K562 (cell line): Measurements from ENCODE around the gene TFCP2. TPM values are rescaled to one million over a fixed set of nuclear protein-coding genes. Genes with fewer than 3 reads are reported as not detected.

ENCODE experiments used
- ATAC-seq: fragments of 200-7000 bp; cut with Tn5 transposase; 3 replicates; pipeline ENCODE4 v1.9.1; 2020; ENCODE audit warnings: moderate library complexity
- BruUV-seq: library from RNA; stranded (reverse); fragments of 400-500 nt; replicated peaks from 2 replicates; lab custom pipeline; 2021; lab: Mats Ljungman, UMichigan
- CTCF ChIA-PET: fragments of 300-600 bp; formaldehyde crosslinking; extraction: SDS; loops from one replicate; lab custom pipeline; 2021; ENCODE audit warnings: low intra/inter-chr PET ratio; lab: Yijun Ruan, JAX
- POLR2A ChIA-PET: fragments of 300-600, 350-650 bp; sonication (Branson Sonifier 250); formaldehyde crosslinking; extraction: SDS; loops from one replicate; lab custom pipeline; 2021; ENCODE audit warnings: antibody characterized with exemption, inconsistent platforms; lab: Yijun Ruan, JAX
- DNase-seq, 4 experiments: peaks; one replicate each; pipeline versions ENCODE4 v3.0.0 to v3.0.0-alpha.2; 2011 to 2018; ENCODE audit warnings: low spot score in 3 of 4, mixed read lengths in 3 of 4; ENCODE audit errors: extremely low read depth in 1 of 4
- FAIRE-seq: peaks from 2 replicates; lab custom pipeline; 2011; peaks lifted over from hg19 to GRCh38; lab: Jason Lieb, UNC
- H2AFZ ChIP-seq: 2 replicates; pipeline ENCODE4 v1.6.0; 2011; ENCODE audit warnings: low read depth, low read length, control low read depth, inconsistent platforms
- H3K27ac ChIP-seq: fragments of 200-600 bp; 3 replicates; pipeline ENCODE4 v1.8.0; 2011; ENCODE audit warnings: low read depth, mild to moderate bottlenecking, control low read depth, inconsistent platforms, low read length, moderate library complexity, mixed read lengths; ENCODE audit errors: extremely low read depth
- H3K27me3 ChIP-seq, 2 experiments: fragments of 300-600 bp in 1 of 2; 2 replicates in 1 of 2; 3 replicates in 1 of 2; pipeline versions ENCODE4 v1.6.0 to v1.8.0; 2011; ENCODE audit warnings: inconsistent platforms in 2 of 2, low read length in 2 of 2, mild to moderate bottlenecking in 1 of 2, mixed read lengths in 1 of 2, moderate library complexity in 1 of 2; ENCODE audit not compliant: control insufficient read depth in 2 of 2, insufficient read depth in 2 of 2
- H3K36me3 ChIP-seq: fragments of 300-600 bp; 3 replicates; pipeline ENCODE4 v1.8.0; 2011; ENCODE audit warnings: mild to moderate bottlenecking, low read length, inconsistent platforms; ENCODE audit not compliant: control insufficient read depth, insufficient read depth
- H3K4me1 ChIP-seq, 2 experiments: fragments of 200-600 bp in 1 of 2; replicated peaks in 1 of 2; 2 replicates in 1 of 2; 3 replicates in 1 of 2; pipeline versions ENCODE4 v1.5.1 to v1.8.0; 2011; ENCODE audit warnings: inconsistent platforms in 2 of 2, low read length in 2 of 2, mild to moderate bottlenecking in 1 of 2, mixed read lengths in 1 of 2, moderate library complexity in 1 of 2; ENCODE audit not compliant: control insufficient read depth in 2 of 2, insufficient read depth in 2 of 2
- H3K4me2 ChIP-seq: 2 replicates; pipeline ENCODE4 v1.6.1; 2011; ENCODE audit warnings: low read length, control low read depth, inconsistent platforms, mixed read lengths; ENCODE audit not compliant: insufficient read depth
- H3K4me3 ChIP-seq: fragments of 200-600 bp; sonication (generic), shearing (Covaris generic); 2 replicates; pipeline ENCODE4 v1.5.1; 2016; ENCODE audit warnings: control low read depth, inconsistent platforms
- H3K79me2 ChIP-seq: fragments of 200-600 bp; 3 replicates; pipeline ENCODE4 v1.8.0; 2011; ENCODE audit warnings: low read length, inconsistent platforms; ENCODE audit not compliant: control insufficient read depth, insufficient read depth
- H3K9ac ChIP-seq, 2 experiments: 2 replicates each; pipeline versions ENCODE4 v1.6.0 to v1.6.1; 2011; ENCODE audit warnings: low read depth in 2 of 2, low read length in 2 of 2, control low read depth in 1 of 2, inconsistent platforms in 1 of 2, mild to moderate bottlenecking in 1 of 2, mixed read lengths in 1 of 2; ENCODE audit not compliant: insufficient read depth in 1 of 2
- H3K9me1 ChIP-seq: one replicate; pipeline ENCODE4 v1.6.0; 2011; ENCODE audit warnings: inconsistent platforms, mild to moderate bottlenecking, low read length, moderate library complexity; ENCODE audit not compliant: control insufficient read depth, insufficient read depth
- H3K9me3 ChIP-seq: replicated peaks from 2 replicates; pipeline ENCODE4 v1.5.1; 2011; ENCODE audit warnings: low read depth, low read length, inconsistent platforms; ENCODE audit not compliant: control insufficient read depth, insufficient read depth
- H4K20me1 ChIP-seq: replicated peaks from 2 replicates; pipeline ENCODE4 v1.6.1; 2011; ENCODE audit warnings: low read length, inconsistent platforms, mixed read lengths; ENCODE audit not compliant: control insufficient read depth, insufficient read depth
- E2F3 ChIP-seq: fragments of 250-450 bp; sonication (Bioruptor Pico); IDR thresholded peaks from 2 replicates; pipeline ENCODE4 v1.4.0; 2020; ENCODE audit warnings: mild to moderate bottlenecking
- RFX1 ChIP-seq: fragments of 450-650 bp; IDR thresholded peaks from 2 replicates; pipeline ENCODE4 v1.6.1; 2016; ENCODE audit warnings: mild to moderate bottlenecking, moderate library complexity
- WGBS: fragments of 100-300 bp; shearing (Covaris generic); methylation state at CpG from one replicate; pipeline ENCODE4 v1.1.6; 2016; ENCODE audit warnings: low coverage, mixed read lengths; ENCODE audit not compliant: insufficient coverage; ENCODE audit errors: missing lambda C conversion rate; 5-methylcytosine and 5-hydroxymethylcytosine counted together
- in situ Hi-C: fragments of 300-500 bp; cut with MboI; formaldehyde crosslinking; loops from 4 replicates; pipeline ENCODE4 v1.15.0; 2018; ENCODE audit warnings: inconsistent platforms, mixed read lengths
- intact Hi-C: fragments of 100-400 bp; cut with micrococcal nuclease; formaldehyde crosslinking; loops from 2 replicates; pipeline ENCODE4 v1.14.2; 2022
- polyA plus RNA-seq, 8 experiments: library from polyadenylated mRNA; depleted of rRNA in 4 of 8; stranded (reverse) in 5 of 8; unstranded in 3 of 8; fragments of >200 nt; fragmentation: Nextera tagmentation in 2 of 8; fragmentation: Illumina TruSeq in 1 of 8; extraction: Ambion mirVana in 2 of 8; extraction: Trizol in 1 of 8; gene quantifications; 2 replicates each; pipeline versions ENCODE4 v1.2.1 to v1.2.3, GENCODE V29; 2011 to 2014; ENCODE audit warnings: inconsistent platforms in 1 of 8, missing spikeins in 1 of 8
- total RNA-seq, 7 experiments: library from RNA; depleted of rRNA in 6 of 7; stranded (reverse); fragments of >200 nt in 6 of 7; fragmentation: Illumina TruSeq in 2 of 7; extraction: Trizol in 2 of 7; gene quantifications; 2 replicates each; pipeline versions ENCODE4 v1.2.1 to v1.2.3, GENCODE V29; 2011 to 2021; ENCODE audit warnings: low replicate concordance in 1 of 7
- TF ChIP-seq, protein P1 (sequence below): fragments of 450-650 bp; conservative IDR thresholded peaks from 2 replicates; pipeline ENCODE4 v1.6.1; 2016; ENCODE audit warnings: missing genetic modification characterization, low read depth, mild to moderate bottlenecking, control low read depth, missing compliant biosample characterization

TFCP2 gene
- total and polyA plus RNA-seq, 9 of the 15 experiments (the other 6 are each of a cell fraction or from before 2014, with no cell fraction given): 8.0 to 38.9 (median 19.3) TPM

DNA sequence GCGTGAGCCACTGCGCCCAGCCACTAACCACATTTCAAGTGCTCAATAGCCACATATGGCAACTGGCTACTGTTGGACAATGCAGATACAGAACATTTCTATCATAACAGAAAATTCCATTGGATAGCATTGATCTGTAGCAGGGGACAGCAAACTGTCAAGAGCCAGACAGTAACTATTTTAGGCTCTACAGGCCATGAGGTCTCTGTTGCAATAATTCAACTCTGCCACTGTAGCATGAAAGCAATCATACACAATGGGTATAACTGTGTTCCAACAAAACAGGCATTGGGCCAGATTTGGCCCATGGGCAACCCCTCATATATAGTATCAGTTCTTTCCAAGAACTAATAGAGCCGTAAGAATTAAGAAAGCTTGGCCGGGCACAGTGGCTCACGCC lies 97.5 kb downstream of the TFCP2 start (continued):
- TF ChIP-seq, protein P1, sequence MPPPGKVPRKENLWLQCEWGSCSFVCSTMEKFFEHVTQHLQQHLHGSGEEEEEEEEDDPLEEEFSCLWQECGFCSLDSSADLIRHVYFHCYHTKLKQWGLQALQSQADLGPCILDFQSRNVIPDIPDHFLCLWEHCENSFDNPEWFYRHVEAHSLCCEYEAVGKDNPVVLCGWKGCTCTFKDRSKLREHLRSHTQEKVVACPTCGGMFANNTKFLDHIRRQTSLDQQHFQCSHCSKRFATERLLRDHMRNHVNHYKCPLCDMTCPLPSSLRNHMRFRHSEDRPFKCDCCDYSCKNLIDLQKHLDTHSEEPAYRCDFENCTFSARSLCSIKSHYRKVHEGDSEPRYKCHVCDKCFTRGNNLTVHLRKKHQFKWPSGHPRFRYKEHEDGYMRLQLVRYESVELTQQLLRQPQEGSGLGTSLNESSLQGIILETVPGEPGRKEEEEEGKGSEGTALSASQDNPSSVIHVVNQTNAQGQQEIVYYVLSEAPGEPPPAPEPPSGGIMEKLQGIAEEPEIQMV (tag): no peak

GRCh38 chr12:51071663-51072062 lies 101.3 kb downstream of the TFCP2 start:
- H3K27ac ChIP-seq: no peak overlapping the region
- H3K4me2 ChIP-seq: no peak overlapping the region
- FAIRE-seq: no peak
- no peaks in the 10 kb centered on the region for H3K27me3 ChIP-seq
- H2AFZ ChIP-seq: no peak overlapping the region
- TF ChIP-seq RFX1 (peak; percentile 30; the same call in 1 of the 2 replicates), E2F3 (CRISPR knock-in tag) (no peak)
- in situ Hi-C loops: no loop called here
- DNase-seq: no peak
- intact Hi-C loops: no loop called here
- peaks cover 8% of the 10 kb centered on the region; the same call in 1 of the 2 replicates for H4K20me1 ChIP-seq
- H3K4me3 ChIP-seq: no peak overlapping the region
- no peaks in the 10 kb centered on the region for H3K9me1 ChIP-seq
- WGBS: 87% methylated on average over 2 of the region's 2 CpGs
- POLR2A ChIA-PET: interaction anchor here (0.6 to 1.3 kb wide), 3 partner anchors 9 to 45 kb away, joined by 3 to 9 read pairs (median 3); partner anchors contain the start of gene CSRNP2
- CTCF ChIA-PET: no interaction called here
- BruUV-seq: no TSS peak
- H3K4me1 ChIP-seq: peaks cover 12 to 14% of the 10 kb centered on the region in 2 experiments; a peak in 3 of 5 replicates
- no peak overlapping the region for H3K9ac ChIP-seq
- no peak for ATAC-seq
- H3K36me3 ChIP-seq: peaks cover 35% of the 10 kb centered on the region
- H3K79me2 ChIP-seq: 0 out of 3 replicates have a peak, but pooled peaks cover 4% of the 10 kb centered on the region
- no peaks in the 10 kb centered on the region for H3K9me3 ChIP-seq
